Kidney (tissue), 14 donors: ENCODE data around the gene RPS6KA2. TPM values are rescaled to one million over a fixed set of nuclear protein-coding genes. Genes with fewer than 3 reads are reported as not detected.

Experiments
- DNase-seq, 5 donors: peaks; one replicate each; pipeline ENCODE4 v3.0.0-alpha.2; 2013 to 2020
- FAIRE-seq: peaks from 2 replicates; lab custom pipeline; 2012; peaks lifted over from hg19 to GRCh38; lab: Jason Lieb, UNC
- H3K27ac ChIP-seq, 2 donors: one replicate each; pipeline ENCODE4 v1.7.0; 2013; ENCODE audit warnings: low read depth in 2 of 2, low read length in 2 of 2, inconsistent platforms in 1 of 2
- H3K27me3 ChIP-seq: one replicate; pipeline ENCODE4 v1.7.1; 2013; ENCODE audit warnings: low read length, inconsistent platforms; ENCODE audit not compliant: control insufficient read depth, insufficient read depth
- H3K36me3 ChIP-seq, 3 donors: one replicate each; pipeline versions ENCODE4 v1.7.0 to v1.7.1; 2013; ENCODE audit warnings: low read length in 3 of 3, control low read depth in 1 of 3, inconsistent platforms in 1 of 3; ENCODE audit not compliant: insufficient read depth in 3 of 3, control insufficient read depth in 2 of 3
- H3K4me1 ChIP-seq, 3 donors: one replicate each; pipeline versions ENCODE4 v1.7.0 to v1.7.1; 2013; ENCODE audit warnings: low read length in 3 of 3, inconsistent platforms in 1 of 3, low read depth in 1 of 3; ENCODE audit not compliant: control insufficient read depth in 2 of 3, insufficient read depth in 2 of 3
- H3K4me3 ChIP-seq, 3 donors: one replicate each; pipeline versions ENCODE4 v1.7.0 to v1.8.1; 2013; ENCODE audit warnings: low read length in 3 of 3, control low read depth in 1 of 3, inconsistent platforms in 1 of 3
- H3K9ac ChIP-seq, 3 donors: one replicate each; pipeline versions ENCODE4 v1.7.0 to v1.7.1; 2013; ENCODE audit warnings: low read length in 3 of 3, control low read depth in 1 of 3, inconsistent platforms in 1 of 3
- H3K9me3 ChIP-seq, 3 donors: one replicate each; pipeline versions ENCODE4 v1.7.0 to v1.7.1; 2013; ENCODE audit warnings: low read length in 3 of 3, control low read depth in 1 of 3, inconsistent platforms in 1 of 3; ENCODE audit not compliant: control insufficient read depth in 2 of 3, insufficient read depth in 1 of 3
- intact Hi-C: fragments of 100-400 bp; cut with DNase I; formaldehyde crosslinking; loops from one replicate; pipeline ENCODE4 v1.11.1; 2022
- polyA plus RNA-seq: library from polyadenylated mRNA; stranded (reverse); fragments of 350-450 nt; fragmentation: Illumina TruSeq; extraction: RNeasy Lipid Tissue Mini Kit (QIAGEN cat#74804); gene quantifications from one replicate; pipeline ENCODE4 v1.2.3, GENCODE V29; 2014; ENCODE audit warnings: low read depth, low replicate concordance; ENCODE audit not compliant: insufficient read depth
- total RNA-seq: library from RNA; stranded (reverse); fragmentation: NEBNext Ultra II Directional; extraction: Animal tissue kit (Norgen Biotek cat#: 25700); gene quantifications from one replicate; pipeline ENCODE4 v1.2.1, GENCODE V29; 2021
- TF ChIP-seq, protein P1 (sequence below): IDR thresholded peaks from 3 replicates; pipeline ENCODE4 v1.5.1; 2012; ENCODE audit warnings: mild to moderate bottlenecking, moderate library complexity, borderline replicate concordance; ENCODE audit not compliant: insufficient read depth; ENCODE audit errors: extremely low read depth
- donor health status: control.
- donor health status: control.
- donor health status: control.
- donor health status: control.
- donor health status: control.
- donor health status: DM: yes; HTN: yes; CAD: no.
- donor health status: Normal renal cell carcinoma (clear cell type).

Gene RPS6KA2
- total and polyA plus RNA-seq, 2 donors from 2014 or later: 12.3 to 61.2 TPM

DNA sequence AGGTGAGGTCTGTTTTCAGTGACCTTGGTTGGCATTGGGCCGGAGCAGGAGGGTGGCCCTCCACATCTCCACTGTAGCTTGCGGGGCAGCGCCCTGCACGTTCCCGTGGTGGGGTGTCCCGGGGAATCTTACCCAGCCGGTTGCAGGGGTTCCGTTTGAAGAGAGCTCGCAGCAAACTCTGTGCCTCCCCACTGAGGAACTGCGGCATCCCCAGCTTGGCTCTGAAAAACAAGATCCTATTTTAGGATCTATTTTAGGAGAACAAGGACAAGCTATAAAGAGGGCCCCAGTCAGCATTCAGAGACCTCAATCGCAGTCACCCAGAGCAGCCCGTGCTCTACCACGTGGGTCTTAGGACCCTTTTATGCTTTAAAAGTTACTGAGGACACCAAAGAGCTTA lies 138.3 kb downstream of the RPS6KA2 start:
- no peak overlapping the region for H3K9ac ChIP-seq
- FAIRE-seq (no peak), DNase-seq (peak in 1 of 5 donors; percentile 49)
- H3K27me3 ChIP-seq: no peaks in the 10 kb centered on the region
- H3K4me3 ChIP-seq: no peak overlapping the region
- H3K36me3 ChIP-seq: peaks cover 0 to 7% (median 6%) of the 10 kb centered on the region in 3 donors
- TF ChIP-seq, protein P1, sequence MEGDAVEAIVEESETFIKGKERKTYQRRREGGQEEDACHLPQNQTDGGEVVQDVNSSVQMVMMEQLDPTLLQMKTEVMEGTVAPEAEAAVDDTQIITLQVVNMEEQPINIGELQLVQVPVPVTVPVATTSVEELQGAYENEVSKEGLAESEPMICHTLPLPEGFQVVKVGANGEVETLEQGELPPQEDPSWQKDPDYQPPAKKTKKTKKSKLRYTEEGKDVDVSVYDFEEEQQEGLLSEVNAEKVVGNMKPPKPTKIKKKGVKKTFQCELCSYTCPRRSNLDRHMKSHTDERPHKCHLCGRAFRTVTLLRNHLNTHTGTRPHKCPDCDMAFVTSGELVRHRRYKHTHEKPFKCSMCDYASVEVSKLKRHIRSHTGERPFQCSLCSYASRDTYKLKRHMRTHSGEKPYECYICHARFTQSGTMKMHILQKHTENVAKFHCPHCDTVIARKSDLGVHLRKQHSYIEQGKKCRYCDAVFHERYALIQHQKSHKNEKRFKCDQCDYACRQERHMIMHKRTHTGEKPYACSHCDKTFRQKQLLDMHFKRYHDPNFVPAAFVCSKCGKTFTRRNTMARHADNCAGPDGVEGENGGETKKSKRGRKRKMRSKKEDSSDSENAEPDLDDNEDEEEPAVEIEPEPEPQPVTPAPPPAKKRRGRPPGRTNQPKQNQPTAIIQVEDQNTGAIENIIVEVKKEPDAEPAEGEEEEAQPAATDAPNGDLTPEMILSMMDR: no peak
- H3K4me1 ChIP-seq: peaks cover 0 to 6% (median 0%) of the 10 kb centered on the region in 3 donors
- H3K27ac ChIP-seq: peak overlapping the region in 1 of 2 donors; percentile 15
- intact Hi-C loops: no loop called here
- H3K9me3 ChIP-seq: no peaks in the 10 kb centered on the region

DNA sequence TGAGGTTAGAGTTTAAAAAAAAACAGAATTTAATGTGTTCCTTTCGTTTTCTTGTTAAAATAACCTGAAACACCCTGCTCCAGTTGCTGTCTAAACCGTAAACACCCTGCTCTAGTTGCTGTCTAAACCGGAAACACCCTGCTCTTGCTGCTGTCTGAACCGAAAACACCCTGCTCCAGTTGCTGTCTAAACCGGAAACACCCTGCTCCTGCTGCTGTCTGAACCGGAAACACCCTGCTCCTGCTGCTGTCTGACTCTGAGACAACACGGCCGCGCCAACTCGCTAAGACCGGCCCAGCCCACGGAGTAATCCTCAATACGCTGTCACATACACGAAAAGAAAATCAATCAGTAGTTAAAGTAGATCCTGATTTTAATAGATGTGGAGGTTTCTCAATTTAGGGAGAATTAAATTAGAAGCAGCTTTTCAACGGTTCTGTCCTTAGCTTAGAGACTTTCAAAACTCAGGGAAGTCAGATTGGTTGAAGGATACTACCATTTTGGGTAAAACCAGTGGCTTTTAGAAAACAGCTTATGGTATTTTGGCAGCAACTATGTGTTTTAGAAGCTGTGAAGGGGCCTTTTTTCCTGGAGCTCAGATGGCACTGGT lies 138.9 kb downstream of the RPS6KA2 start:
- TF ChIP-seq, protein P1: no peak
- no peak for FAIRE-seq

DNA sequence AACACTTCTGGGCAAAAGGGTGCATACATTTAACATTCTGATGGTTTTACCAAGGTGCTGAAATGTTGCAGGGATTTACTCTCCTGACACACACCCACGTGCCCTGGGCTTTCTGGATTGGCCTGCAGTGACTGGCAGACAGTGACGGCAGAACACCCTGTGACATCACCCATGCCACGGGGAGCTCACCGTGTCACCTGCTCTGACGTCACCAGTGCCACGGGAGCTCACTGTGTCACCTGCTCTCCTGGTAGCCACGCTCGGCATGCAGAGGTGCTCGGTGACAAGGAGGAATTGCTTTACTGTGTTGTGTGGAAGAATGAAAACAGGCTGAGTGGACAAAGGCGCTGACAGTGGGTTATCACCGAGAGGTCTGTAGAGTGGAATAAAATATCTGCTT lies 139.9 kb downstream of the RPS6KA2 start:
- FAIRE-seq (no peak), DNase-seq (peak in 1 of 5 donors; percentile 55)
- Histone ChIP-seq H3K27me3 (no peaks in the 10 kb centered on the region), H3K4me3 (no peak overlapping the region), H3K9me3 (no peaks in the 10 kb centered on the region), H3K9ac (no peak overlapping the region), H3K36me3 (peaks cover 0 to 6% (median 3%) of the 10 kb centered on the region in 3 donors), H3K27ac (no peak overlapping the region), H3K4me1 (peaks cover 0 to 4% (median 0%) of the 10 kb centered on the region in 3 donors)
- TF ChIP-seq, protein P1: no peak
- intact Hi-C loops: no loop called here

More for the DNA sequence above, 138.9 kb downstream of the RPS6KA2 start:
- Histone ChIP-seq H3K27me3 (no peaks in the 10 kb centered on the region), H3K4me1 (peaks cover 0 to 6% (median 0%) of the 10 kb centered on the region in 3 donors), H3K27ac (peak overlapping the region in 1 of 2 donors; percentile 15), H3K9ac (no peak overlapping the region), H3K4me3 (no peak overlapping the region), H3K9me3 (no peaks in the 10 kb centered on the region), H3K36me3 (peaks cover 0 to 6% (median 5%) of the 10 kb centered on the region in 3 donors)
- intact Hi-C loops: no loop called here
- peak in 4 of 5 donors; percentile 53 to 86 (median 70) for DNase-seq
